ENCODE measurements around the gene ZDHHC20.

DNA sequence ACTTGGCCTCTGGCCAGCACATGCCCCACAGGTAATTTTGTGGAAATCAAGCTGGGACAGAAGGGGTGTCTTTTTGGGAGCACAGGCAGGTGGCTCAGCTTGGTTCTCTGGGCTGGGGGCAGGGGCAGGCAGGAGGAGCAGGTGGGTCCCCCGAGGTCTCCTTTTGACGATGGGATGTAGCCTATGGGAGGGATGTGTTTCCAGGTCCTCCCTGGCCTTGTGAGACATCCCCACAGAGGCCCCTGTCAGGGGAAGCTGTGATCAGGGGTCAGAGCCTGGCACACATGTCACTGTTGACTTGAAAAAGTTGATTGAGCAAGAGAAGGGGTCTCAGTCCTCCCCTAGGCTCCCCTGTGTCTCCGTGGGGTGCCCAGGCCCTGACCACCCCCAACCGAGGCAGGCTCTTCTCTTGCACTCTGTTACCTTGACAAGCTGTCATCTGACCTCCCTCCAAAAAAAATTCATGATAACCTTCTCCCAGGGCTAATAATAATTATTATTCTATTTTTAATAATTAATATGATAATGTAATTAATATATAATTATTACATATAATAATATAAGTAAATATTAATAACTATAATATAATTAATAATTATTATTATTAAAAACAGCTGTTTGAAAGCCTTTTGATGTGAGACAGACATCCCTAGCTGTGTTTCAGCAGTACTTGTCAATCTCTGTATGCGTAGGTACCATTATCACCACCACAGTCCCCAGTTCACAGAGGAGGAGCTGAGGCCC, 116.2 kb downstream of the ZDHHC20 start:
- no peak for TF ChIP-seq POLR2A (IDR thresholded peaks at IDR 0.05)
- TF ChIP-seq, protein P1, sequence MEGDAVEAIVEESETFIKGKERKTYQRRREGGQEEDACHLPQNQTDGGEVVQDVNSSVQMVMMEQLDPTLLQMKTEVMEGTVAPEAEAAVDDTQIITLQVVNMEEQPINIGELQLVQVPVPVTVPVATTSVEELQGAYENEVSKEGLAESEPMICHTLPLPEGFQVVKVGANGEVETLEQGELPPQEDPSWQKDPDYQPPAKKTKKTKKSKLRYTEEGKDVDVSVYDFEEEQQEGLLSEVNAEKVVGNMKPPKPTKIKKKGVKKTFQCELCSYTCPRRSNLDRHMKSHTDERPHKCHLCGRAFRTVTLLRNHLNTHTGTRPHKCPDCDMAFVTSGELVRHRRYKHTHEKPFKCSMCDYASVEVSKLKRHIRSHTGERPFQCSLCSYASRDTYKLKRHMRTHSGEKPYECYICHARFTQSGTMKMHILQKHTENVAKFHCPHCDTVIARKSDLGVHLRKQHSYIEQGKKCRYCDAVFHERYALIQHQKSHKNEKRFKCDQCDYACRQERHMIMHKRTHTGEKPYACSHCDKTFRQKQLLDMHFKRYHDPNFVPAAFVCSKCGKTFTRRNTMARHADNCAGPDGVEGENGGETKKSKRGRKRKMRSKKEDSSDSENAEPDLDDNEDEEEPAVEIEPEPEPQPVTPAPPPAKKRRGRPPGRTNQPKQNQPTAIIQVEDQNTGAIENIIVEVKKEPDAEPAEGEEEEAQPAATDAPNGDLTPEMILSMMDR (IDR thresholded peaks at IDR 0.05) = no peak

Measured in right lobe of liver (tissue), 4 donors.